H1 (cell line): ENCODE measurements around the gene TTC28. TPM values are rescaled to one million over a fixed set of nuclear protein-coding genes. Genes with fewer than 3 reads are reported as not detected.

Experiments
- CTCF ChIA-PET: fragments of 300-600 bp; sonication (Branson Sonifier 250); formaldehyde crosslinking; loops from one replicate; lab custom pipeline; 2021; ENCODE audit not compliant: partially characterized antibody; lab: Charles Lee
- POLR2A ChIA-PET: fragments of 300-600 bp; sonication (Branson Sonifier 250); formaldehyde crosslinking; loops from one replicate; lab custom pipeline; 2021; ENCODE audit warnings: inconsistent platforms; ENCODE audit not compliant: partially characterized antibody; lab: Charles Lee
- DNase-seq, 2 experiments: peaks; one replicate each; pipeline versions ENCODE4 v3.0.0 to v3.0.0-alpha.2; 2010 to 2022; ENCODE audit warnings: low spot score in 2 of 2, low read depth in 1 of 2, mixed read lengths in 1 of 2
- FAIRE-seq: peaks from 2 replicates; lab custom pipeline; 2011; peaks lifted over from hg19 to GRCh38; lab: Jason Lieb, UNC
- H2AFZ ChIP-seq: 2 replicates; pipeline ENCODE4 v1.8.1; 2012; ENCODE audit warnings: low read length, inconsistent platforms
- H2AK5ac ChIP-seq: 2 replicates; pipeline ENCODE4 v1.6.1; 2013; ENCODE audit warnings: low read depth, low read length
- H2BK120ac ChIP-seq: replicated peaks from 2 replicates; pipeline ENCODE3; 2013; ENCODE audit warnings: low read depth, low read length, inconsistent platforms
- H2BK12ac ChIP-seq: 2 replicates; pipeline ENCODE4 v1.6.1; 2013; ENCODE audit warnings: low read depth, low read length
- H2BK15ac ChIP-seq: 2 replicates; pipeline ENCODE4 v1.6.1; 2013; ENCODE audit warnings: low read length
- H2BK20ac ChIP-seq: 2 replicates; pipeline ENCODE4 v1.6.1; 2013; ENCODE audit warnings: low read length
- H2BK5ac ChIP-seq: 2 replicates; pipeline ENCODE4 v1.6.1; 2013; ENCODE audit warnings: low read depth, low read length
- H3K14ac ChIP-seq: 2 replicates; pipeline ENCODE4 v1.6.1; 2013; ENCODE audit warnings: inconsistent platforms; ENCODE audit not compliant: insufficient read length
- H3K18ac ChIP-seq: 2 replicates; pipeline ENCODE4 v1.6.1; 2013; ENCODE audit warnings: low read length; ENCODE audit errors: extremely low read depth
- H3K23ac ChIP-seq: 2 replicates; pipeline ENCODE4 v1.6.1; 2013; ENCODE audit warnings: inconsistent platforms; ENCODE audit not compliant: insufficient read length
- H3K23me2 ChIP-seq: 2 replicates; pipeline ENCODE4 v1.6.1; 2013; ENCODE audit warnings: low read depth, low read length
- H3K27ac ChIP-seq: 2 replicates; pipeline ENCODE4 v1.6.1; 2011; ENCODE audit warnings: low read depth, low read length, inconsistent platforms
- H3K27me3 ChIP-seq, 4 experiments: replicated peaks in 1 of 4; 1 replicate in 1 of 4; 2 replicates in 3 of 4; pipeline versions ENCODE4 v1.6.1 to v1.8.1; 2011 to 2013; ENCODE audit warnings: low read length in 3 of 4, mild to moderate bottlenecking in 3 of 4, inconsistent platforms in 2 of 4, mixed read lengths in 2 of 4, moderate library complexity in 1 of 4; ENCODE audit not compliant: control insufficient read depth in 3 of 4, insufficient read depth in 3 of 4; ENCODE audit errors: extremely low read depth in 1 of 4
- H3K36me3 ChIP-seq, 4 experiments: 2 replicates each; pipeline versions ENCODE4 v1.6.1 to v1.8.1; 2011 to 2013; ENCODE audit warnings: mild to moderate bottlenecking in 4 of 4, low read length in 3 of 4, moderate library complexity in 2 of 4, control low read depth in 1 of 4, inconsistent platforms in 1 of 4; ENCODE audit not compliant: insufficient read depth in 4 of 4, control insufficient read depth in 2 of 4
- H3K4ac ChIP-seq: replicated peaks from 2 replicates; pipeline ENCODE3; 2013; ENCODE audit warnings: low read length, low read depth, mixed read lengths, inconsistent platforms; ENCODE audit not compliant: insufficient read length
- H3K4me1 ChIP-seq, 4 experiments: replicated peaks in 1 of 4; 1 replicate in 1 of 4; 2 replicates in 3 of 4; pipeline versions ENCODE4 v1.6.1 to v1.8.1; 2011 to 2013; ENCODE audit warnings: low read length in 3 of 4, inconsistent platforms in 2 of 4, mixed read lengths in 1 of 4; ENCODE audit not compliant: insufficient read depth in 4 of 4, control insufficient read depth in 3 of 4
- H3K4me2 ChIP-seq, 2 experiments: 2 replicates each; pipeline versions ENCODE4 v1.6.1 to v1.8.1; 2011 to 2013; ENCODE audit warnings: low read depth in 2 of 2, low read length in 2 of 2, control low read depth in 1 of 2, inconsistent platforms in 1 of 2, mild to moderate bottlenecking in 1 of 2; ENCODE audit not compliant: insufficient read depth in 1 of 2
- H3K4me3 ChIP-seq, 4 experiments: fragments of 200-600, 300-600 bp in 1 of 4; sonication (generic), shearing (Covaris generic), sonication (Bioruptor Twin) in 1 of 4; 2 replicates each; pipeline versions ENCODE4 v1.5.1 to v1.8.1; 2011 to 2016; ENCODE audit warnings: low read length in 4 of 4, low read depth in 3 of 4, control low read depth in 2 of 4, inconsistent platforms in 2 of 4, mild to moderate bottlenecking in 2 of 4, mixed read lengths in 1 of 4, moderate library complexity in 1 of 4; ENCODE audit not compliant: insufficient read depth in 2 of 4; ENCODE audit errors: extremely low read depth in 1 of 4
- H3K56ac ChIP-seq: replicated peaks from 2 replicates; pipeline ENCODE3; 2013; ENCODE audit warnings: low read depth, mild to moderate bottlenecking, mixed read lengths, low read length, inconsistent platforms; ENCODE audit not compliant: insufficient read length
- H3K79me1 ChIP-seq: 2 replicates; pipeline ENCODE4 v1.6.1; 2013; ENCODE audit warnings: low read depth, low read length, control low read depth
- H3K79me2 ChIP-seq, 2 experiments: 2 replicates each; pipeline versions ENCODE4 v1.6.1 to v1.8.1; 2012 to 2013; ENCODE audit warnings: low read length in 2 of 2, mild to moderate bottlenecking in 2 of 2, inconsistent platforms in 1 of 2; ENCODE audit not compliant: insufficient read depth in 2 of 2, control insufficient read depth in 1 of 2
- H3K9ac ChIP-seq, 4 experiments: replicated peaks in 1 of 4; 1 replicate in 1 of 4; 2 replicates in 3 of 4; pipeline versions ENCODE4 v1.6.1 to v1.8.1; 2011 to 2013; ENCODE audit warnings: low read depth in 3 of 4, low read length in 3 of 4, control low read depth in 2 of 4, mild to moderate bottlenecking in 2 of 4, moderate library complexity in 2 of 4, inconsistent platforms in 1 of 4; ENCODE audit errors: extremely low read depth in 1 of 4
- H3K9me3 ChIP-seq, 2 experiments: 2 replicates each; pipeline versions ENCODE4 v1.6.1 to v1.8.1; 2012 to 2013; ENCODE audit warnings: mild to moderate bottlenecking in 2 of 2, moderate library complexity in 2 of 2, control low read depth in 1 of 2, inconsistent platforms in 1 of 2, low read depth in 1 of 2, low read length in 1 of 2, mixed read lengths in 1 of 2; ENCODE audit not compliant: insufficient read depth in 2 of 2
- H4K20me1 ChIP-seq, 2 experiments: replicated peaks in 1 of 2; 2 replicates each; pipeline versions ENCODE3 to v1.8.1; 2011 to 2013; ENCODE audit warnings: inconsistent platforms in 2 of 2, low read length in 2 of 2, mild to moderate bottlenecking in 1 of 2; ENCODE audit not compliant: insufficient read depth in 2 of 2, control insufficient read depth in 1 of 2
- H4K5ac ChIP-seq: 2 replicates; pipeline ENCODE4 v1.6.1; 2013; ENCODE audit warnings: low read length, low read depth, mixed read lengths, inconsistent platforms; ENCODE audit not compliant: insufficient read length
- H4K8ac ChIP-seq: 2 replicates; pipeline ENCODE4 v1.8.0; 2013; ENCODE audit warnings: mild to moderate bottlenecking, moderate library complexity, low read length, inconsistent platforms; ENCODE audit not compliant: insufficient read depth; ENCODE audit errors: extremely low read depth
- H4K91ac ChIP-seq: replicated peaks from 2 replicates; pipeline ENCODE3; 2013; ENCODE audit warnings: low read length, mixed read lengths, inconsistent platforms; ENCODE audit not compliant: insufficient read length
- BACH1 ChIP-seq: IDR thresholded peaks from 2 replicates; pipeline ENCODE4 v1.6.1; 2012; ENCODE audit warnings: low read length, improper control_type of control experiment
- CEBPB ChIP-seq: IDR thresholded peaks from 2 replicates; pipeline ENCODE4 v1.6.1; 2012; ENCODE audit warnings: low read depth, low read length
- CHD1 ChIP-seq: IDR thresholded peaks from 2 replicates; pipeline ENCODE4 v1.6.1; 2012; ENCODE audit warnings: low read depth, low read length, improper control_type of control experiment
- CHD2 ChIP-seq: IDR thresholded peaks from 2 replicates; pipeline ENCODE4 v1.6.1; 2012; ENCODE audit warnings: low read length, improper control_type of control experiment
- CREB1 ChIP-seq: IDR thresholded peaks from 2 replicates; pipeline ENCODE4 v1.6.1; 2012; ENCODE audit warnings: inconsistent platforms
- CTBP2 ChIP-seq: IDR thresholded peaks from 2 replicates; pipeline ENCODE4 v1.7.0; 2011; ENCODE audit warnings: borderline replicate concordance, mild to moderate bottlenecking, moderate library complexity, mixed read lengths, low read length; ENCODE audit not compliant: insufficient read depth, insufficient read length
- CTCF ChIP-seq, 3 experiments: IDR thresholded peaks; 1 replicate in 2 of 3; 2 replicates in 1 of 3; pipeline versions ENCODE4 v1.5.1 to v1.6.1; 2011; ENCODE audit warnings: low read length in 3 of 3, mild to moderate bottlenecking in 3 of 3, inconsistent platforms in 2 of 3, low read depth in 1 of 3, moderate library complexity in 1 of 3; ENCODE audit not compliant: insufficient read depth in 1 of 3; ENCODE audit errors: control extremely low read depth in 1 of 3
- RBBP5 ChIP-seq: IDR thresholded peaks from 2 replicates; pipeline ENCODE4 v1.7.1; 2012; ENCODE audit warnings: low read depth, mild to moderate bottlenecking, inconsistent platforms, low read length, moderate library complexity, borderline replicate concordance
- RNF2 ChIP-seq: fragments of 200-900, 300-1000 bp; sonication (generic); IDR thresholded peaks from 2 replicates; pipeline ENCODE4 v1.7.1; 2016; ENCODE audit warnings: borderline replicate concordance, low read depth, mild to moderate bottlenecking, antibody characterized with exemption, low read length; ENCODE audit not compliant: poor library complexity, severe bottlenecking; ENCODE audit errors: missing control alignments
- WGBS, 2 experiments: shearing (Covaris generic) in 1 of 2; methylation state at CpG; one replicate each; pipeline versions ENCODE4 v1.1.6 to v1.1.7; 2013 to 2015; ENCODE audit warnings: low lambda C conversion rate in 2 of 2, mixed read lengths in 2 of 2, inconsistent platforms in 1 of 2, low coverage in 1 of 2, missing lambda C conversion rate in 1 of 2; ENCODE audit not compliant: insufficient replicate concordance in 2 of 2, insufficient coverage in 1 of 2, insufficient read length in 1 of 2; ENCODE audit errors: extremely low coverage in 1 of 2, missing lambda C conversion rate in 1 of 2; 5-methylcytosine and 5-hydroxymethylcytosine counted together
- polyA plus RNA-seq, 7 experiments: library from polyadenylated mRNA; depleted of rRNA in 3 of 7; stranded (reverse) in 5 of 7; unstranded in 2 of 7; fragments of >200 nt in 5 of 7; fragments of 200-250 nt in 2 of 7; gene quantifications; 1 replicate in 5 of 7; 2 replicates in 1 of 7; 4 replicates in 1 of 7; pipeline versions ENCODE4 v1.2.1 to v1.2.3, GENCODE V29; 2011 to 2013; ENCODE audit warnings: missing spikeins in 2 of 7, mixed read lengths in 2 of 7
- total RNA-seq: library from RNA; stranded (reverse); fragmentation: NEBNext Ultra II Directional; extraction: Animal tissue kit (Norgen Biotek cat#: 25700); gene quantifications from 2 replicates; pipeline ENCODE4 v1.2.1, GENCODE V29; 2021

The TTC28 gene
- total and polyA plus RNA-seq, 2 of the 8 experiments (the other 6 are each of a cell fraction or from before 2014, with no cell fraction given) = 2.6 to 12.6 TPM

GRCh38 chr22:27966168-27967064 lies 713.2 kb downstream of the TTC28 start:
- Histone ChIP-seq H4K91ac (no peak overlapping the region), H3K4ac (peak overlapping the region; percentile 29), H4K8ac (peak overlapping the region; percentile 25; the same call in 1 of the 2 replicates), H3K9ac (no peak overlapping the region), H2BK120ac (no peak overlapping the region), H3K18ac (peak overlapping the region; percentile 4; the same call in 1 of the 2 replicates), H3K23ac (no peak overlapping the region), H2BK15ac (no peak overlapping the region), H3K27ac (no peak overlapping the region), H3K27me3 (no peaks in the 10 kb centered on the region), H3K14ac (no peak overlapping the region), H2AFZ (no peak overlapping the region), H3K4me1 (peaks cover 0 to 2% (median 0%) of the 10 kb centered on the region in 4 experiments; a peak in 1 of 7 replicates), H3K4me3 (no peak overlapping the region), H3K56ac (no peak overlapping the region), H2BK12ac (no peak overlapping the region), H4K5ac (no peak overlapping the region), H2BK5ac (no peak overlapping the region), H4K20me1 (no peaks in the 10 kb centered on the region), H3K36me3 (no peaks in the 10 kb centered on the region), H3K23me2 (no peaks in the 10 kb centered on the region), H3K9me3 (no peaks in the 10 kb centered on the region), H2AK5ac (no peak overlapping the region), H3K4me2 (no peak overlapping the region), H3K79me2 (no peaks in the 10 kb centered on the region), H2BK20ac (no peak overlapping the region), H3K79me1 (no peaks in the 10 kb centered on the region)
- no peak for DNase-seq
- no peak for FAIRE-seq
- POLR2A ChIA-PET = no interaction called here
- 85% methylated on average over 15 of the region's 15 CpGs; no CpG with 5 or more reads in 1 of the 2 experiments for whole genome bisulfite sequencing, 2 experiments
- CTCF ChIA-PET = interaction anchor here (0.7 to 1.5 kb wide), 2 partner anchors 18 to 29 kb away, joined by 4 read pairs; no protein-coding TSS in a partner anchor
- TF ChIP-seq BACH1 = no peak
- no peak for TF ChIP-seq RNF2
- TF ChIP-seq CREB1 = no peak
- no peak for TF ChIP-seq CTCF (IDR thresholded peaks at IDR 0.05; ENCODE audit: control extremely low read depth in 1 of 3, insufficient read depth in 1 of 3, low read depth in 1 of 3, low read length in 3 of 3)
- TF ChIP-seq CHD1 = no peak
- no peak for TF ChIP-seq CEBPB
- TF ChIP-seq CTBP2 = no peak
- no peak for TF ChIP-seq RBBP5
- TF ChIP-seq CHD2 = no peak
